Mesodermal cell (in vitro differentiated cells): Measurements from ENCODE around the gene CETN3.
"Not testable (repeated sequence)": the region's sequence is repeated elsewhere in the genome, so short reads cannot be mapped to it uniquely, and the experiment has no call there.

ENCODE experiments used
- H3K27ac ChIP-seq: 2 replicates; pipeline ENCODE4 v1.7.0; 2013; ENCODE audit warnings: mild to moderate bottlenecking, low read depth, low read length, moderate library complexity; ENCODE audit not compliant: severe bottlenecking
- H3K36me3 ChIP-seq: 2 replicates; pipeline ENCODE4 v1.7.1; 2013; ENCODE audit warnings: mild to moderate bottlenecking, low read length, moderate library complexity; ENCODE audit not compliant: control insufficient read depth, insufficient read depth
- H3K4me1 ChIP-seq: one replicate; pipeline ENCODE4 v1.7.1; 2013; ENCODE audit warnings: mild to moderate bottlenecking, low read length; ENCODE audit not compliant: insufficient read depth, control insufficient read depth, poor library complexity, severe bottlenecking
- H3K4me3 ChIP-seq: 2 replicates; pipeline ENCODE4 v1.7.0; 2013; ENCODE audit warnings: low read length, control low read depth, mild to moderate bottlenecking; ENCODE audit not compliant: insufficient read depth, poor library complexity, severe bottlenecking; ENCODE audit errors: extremely low read depth
- H3K9me3 ChIP-seq: 2 replicates; pipeline ENCODE4 v1.7.1; 2013; ENCODE audit warnings: mild to moderate bottlenecking, low read length, moderate library complexity; ENCODE audit not compliant: control insufficient read depth
- WGBS, 2 experiments: methylation state at CpG; one replicate each; pipeline ENCODE4 v1.1.5; 2013; ENCODE audit warnings: missing lambda C conversion rate in 2 of 2; ENCODE audit not compliant: insufficient coverage in 2 of 2; 5-methylcytosine and 5-hydroxymethylcytosine counted together

The CETN3 gene

DNA sequence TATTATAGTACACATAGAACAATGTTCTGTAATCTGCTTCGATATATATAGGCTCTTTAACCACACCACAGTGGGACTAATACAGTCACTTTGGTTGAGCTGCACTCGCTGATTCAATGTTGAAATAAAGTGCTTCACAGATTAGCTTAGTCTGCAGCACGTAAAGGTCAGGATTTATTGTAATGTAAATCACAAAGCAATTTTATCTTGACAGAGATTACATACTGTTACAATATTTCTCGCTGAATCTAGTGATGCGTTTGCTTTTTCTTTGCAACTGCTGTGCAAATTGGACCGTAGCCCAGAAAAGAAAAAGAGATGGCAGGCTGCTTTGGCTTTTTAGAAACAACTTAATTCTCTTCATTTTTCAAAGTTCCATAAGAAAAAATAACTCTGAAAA lies 52.9 kb downstream of the CETN3 start:
- H3K27ac ChIP-seq: no peak overlapping the region
- WGBS, 2 experiments: 85 to 100% methylated on average over 3 to 6 of the region's 6 CpGs
- no peaks in the 10 kb centered on the region for H3K4me1 ChIP-seq
- no peaks in the 10 kb centered on the region for H3K9me3 ChIP-seq
- H3K36me3 ChIP-seq: no peaks in the 10 kb centered on the region
- H3K4me3 ChIP-seq: no peak overlapping the region

DNA sequence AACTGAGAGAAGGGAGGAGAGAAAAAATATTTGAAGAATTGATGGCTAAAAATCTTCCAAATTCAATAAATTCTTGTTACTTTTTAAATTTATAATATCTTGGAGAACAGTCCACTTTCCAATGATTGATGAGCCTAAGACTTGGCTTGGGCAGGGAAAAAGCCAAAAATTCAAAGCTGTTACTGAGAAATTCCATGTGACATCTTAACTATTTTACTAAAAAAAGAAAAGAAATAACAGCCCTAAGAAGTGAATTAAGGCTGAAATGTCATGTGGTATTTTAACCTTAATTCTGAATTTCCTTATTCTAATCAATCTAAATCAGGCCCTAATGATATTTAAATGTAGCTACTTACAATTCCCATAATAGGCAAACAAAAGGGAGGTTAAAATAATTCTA lies 53.4 kb downstream of the CETN3 start:
- Histone ChIP-seq H3K4me3 (no peak overlapping the region), H3K36me3 (no peaks in the 10 kb centered on the region), H3K9me3 (no peaks in the 10 kb centered on the region), H3K4me1 (no peaks in the 10 kb centered on the region), H3K27ac (no peak overlapping the region)

DNA sequence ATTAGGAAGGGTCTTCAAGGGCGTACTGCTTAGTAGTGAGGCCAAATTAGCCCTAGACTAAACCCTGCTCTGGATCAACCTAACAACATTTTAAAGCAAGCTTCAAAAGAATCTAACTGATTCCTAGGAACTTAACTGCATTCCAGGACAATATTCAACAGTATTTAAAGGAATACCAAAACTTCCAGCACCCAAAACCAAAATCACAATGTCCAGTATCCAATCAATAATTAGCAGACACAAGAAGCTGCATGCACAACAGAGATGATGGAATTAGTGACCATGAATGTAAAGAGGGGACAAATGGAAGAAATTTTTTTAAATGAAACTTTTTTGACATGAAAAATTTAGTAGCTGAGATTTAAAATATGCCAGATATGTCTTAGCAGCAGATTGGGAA lies 53.9 kb downstream of the CETN3 start:
- no peaks in the 10 kb centered on the region for H3K9me3 ChIP-seq
- H3K36me3 ChIP-seq: no peaks in the 10 kb centered on the region
- no peak overlapping the region for H3K27ac ChIP-seq
- H3K4me1 ChIP-seq: no peaks in the 10 kb centered on the region
- H3K4me3 ChIP-seq: no peak overlapping the region
- 90 to 100% methylated on average over 1 of the region's 1 CpG for WGBS, 2 experiments

DNA sequence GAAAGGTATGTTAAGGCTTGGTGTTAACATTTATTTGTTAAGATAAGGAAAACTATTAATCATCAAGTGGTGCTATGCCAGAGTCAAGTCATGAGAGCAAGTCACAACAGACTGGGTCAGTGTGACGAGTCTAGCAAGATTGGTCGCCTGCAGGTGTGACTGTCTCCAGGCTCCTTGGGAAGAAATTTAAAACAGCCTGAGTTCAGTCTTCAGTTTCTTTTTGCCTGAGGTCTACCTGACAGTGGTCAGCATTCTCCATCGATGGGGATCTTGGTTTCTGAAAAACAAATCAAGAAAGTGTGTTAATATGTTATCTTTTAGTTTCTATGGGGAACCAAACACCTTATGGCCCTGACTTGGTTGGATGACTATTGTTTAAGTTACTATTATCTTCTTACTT lies 56.3 kb downstream of the CETN3 start:
- WGBS, 2 experiments: 86 to 97% methylated on average over 1 to 3 of the region's 3 CpGs
- no peak overlapping the region for H3K4me3 ChIP-seq
- H3K27ac ChIP-seq: no peak overlapping the region
- no peaks in the 10 kb centered on the region for H3K4me1 ChIP-seq
- no peaks in the 10 kb centered on the region for H3K9me3 ChIP-seq
- H3K36me3 ChIP-seq: no peaks in the 10 kb centered on the region

DNA sequence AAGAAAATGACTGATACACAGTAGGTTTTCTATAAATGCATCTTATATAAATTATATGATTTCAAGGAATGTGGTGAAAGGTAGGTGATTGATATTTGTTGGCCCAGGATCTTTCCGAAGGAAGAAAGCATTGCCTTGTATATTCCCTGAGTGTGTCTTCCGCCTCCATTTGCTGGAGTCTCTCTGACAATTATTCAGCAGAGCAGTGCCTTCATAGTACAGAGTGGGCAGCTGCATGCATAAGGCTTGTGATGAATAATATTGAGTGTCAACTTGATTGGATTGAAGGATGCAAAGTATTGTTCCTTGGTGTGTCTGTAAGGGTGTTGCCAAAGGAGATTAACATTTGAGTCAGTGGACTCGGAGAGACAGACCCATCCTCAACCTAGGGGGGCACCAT lies 58.5 kb downstream of the CETN3 start:
- no peaks in the 10 kb centered on the region for H3K36me3 ChIP-seq
- H3K9me3 ChIP-seq: no peaks in the 10 kb centered on the region
- H3K4me1 ChIP-seq: no peaks in the 10 kb centered on the region
- 71 to 100% methylated on average over 2 of the region's 3 CpGs for WGBS, 2 experiments
- H3K27ac ChIP-seq: no peak overlapping the region
- H3K4me3 ChIP-seq: no peak overlapping the region

DNA sequence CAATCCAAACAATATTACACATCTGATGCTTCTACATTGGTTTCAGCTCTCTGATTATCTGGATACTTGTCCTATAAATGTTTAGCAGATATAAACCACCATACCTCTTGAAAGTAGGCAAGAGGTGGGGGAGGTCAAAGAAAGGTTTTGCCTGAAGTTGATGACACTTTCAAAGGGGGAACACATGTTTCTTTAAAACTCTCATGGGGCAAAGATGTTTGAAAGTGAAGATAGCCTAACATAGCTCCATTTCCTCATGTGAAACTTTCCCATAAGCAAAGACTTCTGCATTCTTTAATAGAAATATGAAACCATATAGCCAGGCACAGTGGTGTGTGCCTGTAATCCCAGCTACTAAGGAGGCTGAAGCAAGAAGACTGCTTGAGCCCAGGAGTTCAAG lies 62.1 kb downstream of the CETN3 start:
- H3K36me3 ChIP-seq: no peaks in the 10 kb centered on the region
- no peaks in the 10 kb centered on the region for H3K9me3 ChIP-seq
- H3K27ac ChIP-seq: no peak overlapping the region
- no peaks in the 10 kb centered on the region for H3K4me1 ChIP-seq
- H3K4me3 ChIP-seq: no peak overlapping the region

DNA sequence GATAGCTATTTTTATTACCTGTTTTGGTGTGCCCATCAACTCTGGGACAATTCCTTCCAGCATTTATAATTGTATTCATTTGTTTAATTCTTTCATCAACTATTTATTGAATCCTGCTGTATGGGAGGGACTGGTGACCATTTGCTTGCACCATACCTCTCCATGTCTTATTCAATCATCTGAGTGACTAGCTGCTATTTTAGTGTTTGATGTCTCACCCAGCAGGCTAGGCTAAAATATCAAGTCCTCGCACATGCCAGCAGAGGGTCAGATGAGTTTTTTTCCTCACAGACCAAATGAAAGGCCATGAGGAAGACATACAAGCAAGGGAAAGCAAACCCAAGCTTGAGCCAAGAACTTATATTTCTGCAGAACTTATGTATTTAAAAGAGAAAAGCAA lies 63.9 kb downstream of the CETN3 start:
- Histone ChIP-seq H3K27ac (no peak overlapping the region), H3K4me3 (no peak overlapping the region), H3K9me3 (no peaks in the 10 kb centered on the region), H3K36me3 (no peaks in the 10 kb centered on the region), H3K4me1 (no peaks in the 10 kb centered on the region)
- 80% methylated on average over 1 of the region's 1 CpG; no CpG with 5 or more reads in 1 of the 2 experiments for WGBS, 2 experiments

DNA sequence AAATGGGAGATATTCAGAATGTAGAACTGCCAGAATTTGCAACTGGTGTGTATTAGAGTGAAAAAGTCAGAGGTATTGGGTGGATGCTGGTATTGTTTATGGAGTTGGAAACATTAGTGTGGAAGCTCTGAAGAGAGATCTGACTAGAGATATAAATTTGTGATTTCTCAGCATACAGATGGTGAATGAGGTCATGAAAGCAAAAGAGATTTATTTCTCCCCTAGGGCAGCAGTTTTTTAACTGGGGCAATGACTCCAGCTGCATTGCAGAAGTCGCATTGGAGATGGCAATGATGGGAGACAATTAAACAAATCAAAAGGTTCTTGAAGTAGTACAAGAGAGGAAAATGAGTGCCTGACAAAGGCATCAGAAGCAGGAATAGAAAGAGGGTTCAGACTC lies 64.9 kb downstream of the CETN3 start:
- Histone ChIP-seq H3K27ac (no peak overlapping the region), H3K36me3 (no peaks in the 10 kb centered on the region), H3K4me1 (no peaks in the 10 kb centered on the region), H3K9me3 (no peaks in the 10 kb centered on the region), H3K4me3 (no peak overlapping the region)
- 67 to 85% methylated on average over 1 of the region's 1 CpG for WGBS, 2 experiments

DNA sequence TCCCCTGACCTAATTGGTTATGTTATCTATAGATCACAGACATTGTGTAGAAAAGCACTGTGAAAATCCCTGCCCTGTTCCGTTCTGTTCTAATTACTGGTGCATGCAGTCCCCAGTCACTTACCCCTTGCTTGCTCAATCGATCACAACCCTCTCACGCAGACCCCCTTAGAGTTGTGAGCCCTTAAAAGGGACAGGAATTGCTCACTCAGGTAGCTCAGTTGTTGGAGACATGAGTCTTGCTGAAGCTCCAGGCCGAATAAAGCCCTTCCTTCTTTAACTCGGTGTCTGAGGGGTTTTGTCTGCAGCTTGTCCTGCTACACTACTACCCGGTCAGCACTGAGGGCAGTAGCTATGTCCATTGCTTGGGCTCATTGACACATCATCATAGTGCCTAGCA lies 65.8 kb downstream of the CETN3 start:
- H3K4me1 ChIP-seq, H3K27ac ChIP-seq, H3K9me3 ChIP-seq, H3K4me3 ChIP-seq, H3K36me3 ChIP-seq: not testable (repeated sequence)
- 90 to 96% methylated on average over 2 to 5 of the region's 6 CpGs for WGBS, 2 experiments

DNA sequence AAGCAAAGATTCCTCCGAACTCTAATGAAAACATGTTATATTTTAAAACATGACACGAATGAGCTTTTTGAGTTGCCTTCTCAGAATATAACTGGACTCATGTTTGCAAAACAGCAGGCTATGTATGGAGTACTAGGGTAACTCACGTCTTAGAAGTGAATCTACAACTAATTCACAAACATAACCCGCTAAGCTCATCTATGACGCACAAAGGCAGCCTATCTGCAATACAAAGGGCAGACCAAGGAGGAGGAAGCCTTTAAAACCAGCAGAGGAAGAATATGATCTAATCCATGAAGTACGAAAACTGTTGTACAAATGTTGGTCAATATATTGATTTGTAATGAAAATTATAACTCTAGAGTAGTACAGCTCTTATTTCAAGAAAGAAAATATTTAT lies 67.0 kb downstream of the CETN3 start:
- H3K27ac ChIP-seq: no peak overlapping the region
- H3K4me3 ChIP-seq: no peak overlapping the region
- WGBS, 2 experiments: 80% methylated on average over 1 of the region's 6 CpGs; no CpG with 5 or more reads in 1 of the 2 experiments
- H3K4me1 ChIP-seq: no peaks in the 10 kb centered on the region
- H3K9me3 ChIP-seq: no peaks in the 10 kb centered on the region
- H3K36me3 ChIP-seq: no peaks in the 10 kb centered on the region
